Activated CD4-positive, alpha-beta T cell treated with anti-CD3 and anti-CD28 coated beads for 36 hours (primary cell): ENCODE results near the gene CAVIN1. TPM values are rescaled to one million over a fixed set of nuclear protein-coding genes. Genes with fewer than 3 reads are reported as not detected.

ENCODE experiments used
- ATAC-seq: fragments of 200-7000 bp; cut with Tn5 transposase; one replicate; pipeline ENCODE4 v1.10.0; 2021; ENCODE audit warnings: mild to moderate bottlenecking, moderate library complexity
- CTCF ChIA-PET: fragments of 350-600 bp; sonication (Branson Sonifier 250); formaldehyde crosslinking; loops from one replicate; lab custom pipeline; 2021; ENCODE audit warnings: antibody characterized with exemption; lab: Charles Lee
- POLR2A ChIA-PET: fragments of 350-600 bp; sonication (Branson Sonifier 250); formaldehyde crosslinking; loops from one replicate; lab custom pipeline; 2021; ENCODE audit warnings: antibody characterized with exemption, inconsistent platforms; lab: Charles Lee
- DNase-seq: peaks from one replicate; pipeline ENCODE4 v3.0.0-alpha.2; 2020
- H3K27ac Mint-ChIP-seq: one replicate; pipeline ENCODE4 v1.8.0; 2021; ENCODE audit warnings: mixed read lengths
- H3K27me3 Mint-ChIP-seq: one replicate; pipeline ENCODE4 v1.8.0; 2021; ENCODE audit warnings: mixed read lengths
- H3K36me3 Mint-ChIP-seq: one replicate; pipeline ENCODE4 v1.8.0; 2021; ENCODE audit warnings: low read depth, mixed read lengths
- H3K4me1 Mint-ChIP-seq: one replicate; pipeline ENCODE4 v1.8.0; 2021; ENCODE audit warnings: mixed read lengths
- H3K4me3 Mint-ChIP-seq: one replicate; pipeline ENCODE4 v1.8.0; 2021; ENCODE audit warnings: mild to moderate bottlenecking, moderate library complexity, mixed read lengths
- H3K9me3 Mint-ChIP-seq: one replicate; pipeline ENCODE4 v1.8.0; 2021; ENCODE audit warnings: low read depth, mixed read lengths
- intact Hi-C, 2 experiments: fragments of 100-400 bp; cut with DNase I in 1 of 2; cut with micrococcal nuclease in 1 of 2; formaldehyde crosslinking; loops; one replicate each; pipeline versions ENCODE4 v1.14.2 to v1.15.1; 2022 to 2024; cut with DNase I, micrococcal nuclease
- total RNA-seq, 2 experiments: library from RNA; stranded (reverse); gene quantifications; one replicate each; pipeline ENCODE4 v1.2.3, GENCODE V29; 2021

Gene CAVIN1
- total RNA-seq, 2 experiments from 2014 or later: 4.2 to 4.4 TPM

DNA sequence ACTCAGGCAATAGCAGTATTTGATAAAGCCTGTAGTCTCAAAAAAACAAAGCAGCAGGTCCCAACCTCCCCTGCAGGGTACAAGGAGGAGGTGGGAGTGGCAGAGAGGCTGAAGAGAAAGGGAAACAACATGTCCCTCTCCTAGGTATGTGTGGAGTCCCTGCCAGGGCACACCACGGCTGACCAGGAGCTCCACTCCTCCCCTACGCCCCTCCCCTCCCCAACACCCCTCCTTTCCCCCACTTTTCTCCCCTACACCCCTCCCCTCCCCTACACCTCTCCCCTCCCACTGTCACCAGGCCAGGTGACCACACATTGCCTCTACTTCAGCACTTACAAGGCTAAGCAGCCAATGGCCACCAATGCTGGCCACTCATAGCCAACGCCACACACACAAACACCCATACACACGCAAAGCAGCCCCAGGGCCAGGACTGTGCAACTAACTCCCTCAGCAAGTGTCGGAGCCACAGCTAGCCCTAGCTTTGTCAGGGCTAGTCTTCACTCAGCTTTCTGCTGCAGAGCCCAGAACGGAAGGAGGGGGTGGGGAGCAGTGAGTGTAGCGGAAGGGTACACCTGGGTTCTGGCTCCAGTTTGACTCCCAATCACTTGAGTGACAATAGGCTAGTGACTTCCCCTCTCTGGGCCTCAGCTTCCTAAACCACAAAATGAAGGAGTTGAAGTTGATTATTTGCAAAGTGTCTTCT, 8.2 kb downstream of the CAVIN1 start:
- Mint-ChIP-seq H3K27me3 (no peaks in the 10 kb centered on the region), H3K9me3 (no peaks in the 10 kb centered on the region), H3K36me3 (no peaks in the 10 kb centered on the region), H3K4me3 (peak overlapping the region; percentile 50), H3K4me1 (peaks cover 26% of the 10 kb centered on the region), H3K27ac (peak overlapping the region; percentile 55)
- ATAC-seq: peak; percentile 98
- peak; percentile 86 for DNase-seq
- ChIA-PET CTCF (interaction anchor here (0.5 to 2.9 kb wide), 14 partner anchors 9 to 192 kb away, joined by 3 to 21 read pairs (median 4); no protein-coding TSS in a partner anchor), POLR2A (interaction anchor here (0.6 to 0.8 kb wide), 4 partner anchors 8 to 106 kb away, joined by 3 to 4 read pairs (median 4); partner anchors contain the start of gene STAT3)
- intact Hi-C loops: no loop called here

- H3K4me3 Mint-ChIP-seq: no peak overlapping the region
- H3K27ac Mint-ChIP-seq: no peak overlapping the region
- DNase-seq: no peak
- no peaks in the 10 kb centered on the region for H3K36me3 Mint-ChIP-seq
- ChIA-PET POLR2A (interaction anchor here (0.6 kb wide), 1 partner anchor 21 kb away, joined by 3 read pairs; no protein-coding TSS in a partner anchor), CTCF (interaction anchor here (0.7 to 1.4 kb wide), 3 partner anchors 91 to 101 kb away, joined by 3 to 6 read pairs (median 4); no protein-coding TSS in a partner anchor)
- intact Hi-C loops: no loop called here
- no peaks in the 10 kb centered on the region for H3K9me3 Mint-ChIP-seq
- peaks cover 21% of the 10 kb centered on the region for H3K4me1 Mint-ChIP-seq
- ATAC-seq: no peak
- no peaks in the 10 kb centered on the region for H3K27me3 Mint-ChIP-seq
These were observed 9.5 kb downstream of the CAVIN1 start for GRCh38 chr17:42413464-42414040.

- no peak for ATAC-seq
These were observed 11.0 kb downstream of the CAVIN1 start for GRCh38 chr17:42411905-42412679.

DNA sequence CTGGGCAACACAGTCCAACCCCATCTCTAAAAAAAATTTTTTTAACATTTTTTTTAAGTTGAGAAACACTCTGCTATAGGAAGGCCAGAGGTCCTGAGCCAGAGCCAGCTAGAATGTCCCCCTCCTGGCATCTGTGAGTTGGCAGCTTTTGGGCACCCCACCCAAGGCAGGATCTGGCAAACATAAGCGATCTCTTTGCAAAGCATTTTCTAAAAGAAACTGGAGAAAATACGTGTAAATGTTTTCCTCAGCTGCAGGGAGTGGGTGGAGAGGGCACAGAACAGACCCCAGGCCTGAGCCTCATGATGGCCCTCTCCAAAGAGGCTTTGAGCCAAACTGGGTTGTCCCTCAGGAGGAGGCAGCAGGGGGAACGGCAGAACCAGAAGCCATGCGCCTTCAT, 11.7 kb downstream of the CAVIN1 start:
- DNase-seq (no peak), ATAC-seq (no peak)
- intact Hi-C loops: no loop called here
- ChIA-PET POLR2A (interaction anchor here (0.7 kb wide), 1 partner anchor 189 kb away, joined by 3 read pairs; no protein-coding TSS in a partner anchor), CTCF (interaction anchor here (0.6 to 2.1 kb wide), 7 partner anchors 9 to 230 kb away, joined by 3 to 5 read pairs (median 3); partner anchors contain the start of gene KCNH4)
- Mint-ChIP-seq H3K27me3 (no peaks in the 10 kb centered on the region), H3K36me3 (no peaks in the 10 kb centered on the region), H3K9me3 (no peaks in the 10 kb centered on the region), H3K4me3 (no peak overlapping the region), H3K27ac (no peak overlapping the region), H3K4me1 (peaks cover 31% of the 10 kb centered on the region)

More at GRCh38 chr17:42411905-42412679, 11.0 kb downstream of the CAVIN1 start:
- Mint-ChIP-seq H3K4me3 (no peak overlapping the region), H3K9me3 (no peaks in the 10 kb centered on the region), H3K27ac (no peak overlapping the region), H3K36me3 (no peaks in the 10 kb centered on the region), H3K4me1 (peaks cover 28% of the 10 kb centered on the region), H3K27me3 (no peaks in the 10 kb centered on the region)
- intact Hi-C loops: no loop called here
- CTCF ChIA-PET: interaction anchor here (0.7 to 2.1 kb wide), 3 partner anchors 8 to 143 kb away, joined by 3 to 4 read pairs (median 3); no protein-coding TSS in a partner anchor
- POLR2A ChIA-PET: interaction anchor here (0.7 kb wide), 1 partner anchor 190 kb away, joined by 3 read pairs; no protein-coding TSS in a partner anchor
- no peak for DNase-seq

DNA sequence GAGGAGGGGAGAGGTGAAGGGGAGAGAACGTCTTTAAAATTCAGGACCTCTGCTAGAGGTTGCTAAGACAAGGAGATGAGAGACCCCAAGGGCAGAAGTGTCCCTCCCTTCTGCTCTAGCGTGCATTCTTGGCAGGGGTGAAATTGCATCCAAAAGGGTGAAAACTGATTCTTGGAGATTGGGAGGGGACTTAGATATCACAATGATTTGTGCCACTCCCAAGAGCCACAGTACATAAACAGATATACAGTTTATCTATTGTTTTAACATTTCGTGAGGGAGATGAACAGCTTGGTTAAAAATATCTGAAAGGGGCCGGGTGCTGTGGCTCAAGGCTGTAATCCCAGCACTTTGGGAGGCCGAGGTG, 12.8 kb downstream of the CAVIN1 start:
- H3K4me1 Mint-ChIP-seq: peaks cover 26% of the 10 kb centered on the region
- H3K4me3 Mint-ChIP-seq: no peak overlapping the region
- H3K27ac Mint-ChIP-seq: no peak overlapping the region
- DNase-seq (no peak), ATAC-seq (no peak)
- POLR2A ChIA-PET: no interaction called here
- H3K9me3 Mint-ChIP-seq: no peaks in the 10 kb centered on the region
- H3K27me3 Mint-ChIP-seq: no peaks in the 10 kb centered on the region
- CTCF ChIA-PET: interaction anchor here (0.9 to 9.9 kb wide), 6 partner anchors 10 to 229 kb away, joined by 3 to 228 read pairs (median 4); partner anchors contain the start of gene KCNH4
- intact Hi-C loops: no loop called here
- H3K36me3 Mint-ChIP-seq: no peaks in the 10 kb centered on the region

DNA sequence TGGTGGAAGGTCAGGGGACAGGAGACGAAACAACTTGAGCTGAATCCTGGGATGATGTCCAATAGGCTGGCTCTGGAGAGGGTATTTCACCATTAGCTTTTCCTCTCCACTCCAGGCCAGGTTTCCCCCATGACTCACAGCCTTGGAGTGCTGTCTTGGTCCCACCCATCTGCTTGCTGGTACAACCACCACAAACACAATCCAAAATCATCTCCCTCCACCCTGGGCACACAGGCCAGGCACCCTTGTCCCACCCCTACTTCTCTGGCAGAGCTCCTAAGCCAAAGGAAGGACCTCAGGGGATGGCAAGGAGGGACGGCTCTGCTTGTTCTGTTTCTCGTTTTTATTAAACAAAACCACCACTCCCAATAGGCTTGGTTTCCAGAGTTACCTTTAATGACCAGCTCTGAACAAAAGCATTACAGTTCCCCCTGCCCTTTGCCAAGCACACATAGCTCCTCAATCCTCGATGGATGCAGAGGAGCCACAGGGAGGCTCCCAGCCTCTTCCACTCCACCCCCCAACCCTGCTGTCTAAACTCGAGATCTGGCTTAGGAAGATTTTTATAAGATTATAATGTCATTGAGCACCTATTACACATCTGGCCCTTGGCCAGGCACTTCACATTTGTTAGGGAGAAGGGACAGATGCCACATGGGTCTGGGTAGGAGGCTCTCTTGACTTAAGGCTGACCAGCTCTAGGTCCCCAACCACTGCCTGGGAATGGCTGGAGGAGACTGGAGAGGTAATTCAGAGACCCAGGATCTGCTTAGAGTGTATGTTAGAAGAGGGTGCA, 13.3 kb downstream of the CAVIN1 start:
- Mint-ChIP-seq H3K36me3 (no peaks in the 10 kb centered on the region), H3K27ac (no peak overlapping the region), H3K9me3 (no peaks in the 10 kb centered on the region), H3K4me3 (no peak overlapping the region), H3K4me1 (peaks cover 20% of the 10 kb centered on the region), H3K27me3 (no peaks in the 10 kb centered on the region)
- ChIA-PET CTCF (interaction anchor here (0.6 to 9.9 kb wide), 5 partner anchors 67 to 228 kb away, joined by 3 to 228 read pairs (median 4); partner anchors contain the start of gene KCNH4), POLR2A (interaction anchor here (0.5 to 0.6 kb wide), 2 partner anchors 159 to 588 kb away, joined by 3 to 6 read pairs; partner anchors contain the start of gene RPL27)
- no peak for DNase-seq
- no peak for ATAC-seq
- intact Hi-C loops: loop anchor here in 1 of 2 experiments (5.0 kb wide), 1 partner anchor 442 kb away; the partner anchor contains the start of gene CNP

DNA sequence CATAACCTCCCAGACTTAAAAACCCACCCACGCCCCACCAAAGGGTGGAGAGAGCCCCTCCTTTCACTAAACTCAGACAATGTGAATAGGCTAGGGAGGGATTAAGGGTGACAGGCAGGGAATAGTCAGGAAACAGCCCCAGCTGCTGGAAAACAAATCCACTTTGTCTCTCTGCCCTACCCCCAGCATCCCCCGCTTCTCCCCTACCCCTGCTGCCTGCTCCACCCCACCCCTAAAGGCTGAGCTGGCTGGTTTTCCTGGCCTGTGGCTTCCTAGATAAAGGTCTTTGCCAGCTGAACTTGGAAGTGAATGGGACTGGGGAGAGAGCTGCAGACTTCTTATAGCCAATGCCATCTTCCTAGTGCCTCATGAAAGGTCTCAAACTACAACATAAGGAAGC, 15.0 kb downstream of the CAVIN1 start:
- intact Hi-C loops: loop anchor here in 1 of 2 experiments (5.0 kb wide), 1 partner anchor 441 kb away; the partner anchor contains the start of gene CNP

DNA sequence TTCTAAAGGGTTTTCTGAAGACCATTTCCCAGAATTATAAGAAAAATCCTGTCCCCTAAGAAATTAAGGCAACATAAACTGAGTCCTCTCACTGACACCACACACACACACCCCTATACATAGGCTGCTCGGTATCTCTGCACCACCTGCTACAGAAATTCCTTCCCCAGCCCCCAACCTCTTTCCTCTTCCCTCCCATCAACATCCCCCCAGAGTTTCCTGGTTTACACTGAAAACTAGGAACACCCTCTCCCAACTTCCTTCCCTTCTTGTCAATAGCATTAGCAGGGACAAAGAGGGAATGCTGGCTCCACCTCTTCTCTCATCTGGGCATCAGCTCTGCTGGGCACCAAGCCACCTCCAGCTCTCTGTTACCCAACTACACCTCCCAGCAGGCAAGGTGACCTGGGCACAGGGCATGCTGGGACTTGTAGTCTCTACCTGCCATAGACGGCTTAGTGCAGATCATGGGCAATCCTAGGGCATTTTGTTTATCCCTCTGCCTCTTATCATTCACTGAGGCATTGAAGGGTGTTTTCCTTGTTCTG, 15.7 kb downstream of the CAVIN1 start:
- H3K4me3 Mint-ChIP-seq: peak overlapping the region; percentile 21
- intact Hi-C loops: loop anchor here (1.0 to 5.0 kb wide), 4 partner anchors 95 to 440 kb away; partner anchors contain the start of genes CNP (in 1 of the 2) and KAT2A (in 1 of the 2)
- ATAC-seq: peak; percentile 89
- peaks cover 19% of the 10 kb centered on the region for H3K4me1 Mint-ChIP-seq
- ChIA-PET POLR2A (interaction anchor here (0.6 to 1.4 kb wide), 5 partner anchors 8 to 111 kb away, joined by 3 to 5 read pairs (median 4); partner anchors contain the start of gene STAT3), CTCF (interaction anchor here (0.6 to 9.9 kb wide), 15 partner anchors 8 to 251 kb away, joined by 3 to 228 read pairs (median 7); partner anchors contain the start of genes CAVIN1, GHDC and STAT3)
- no peaks in the 10 kb centered on the region for H3K9me3 Mint-ChIP-seq
- no peaks in the 10 kb centered on the region for H3K27me3 Mint-ChIP-seq
- H3K36me3 Mint-ChIP-seq: no peaks in the 10 kb centered on the region
- DNase-seq: peak; percentile 78
- peak overlapping the region; percentile 67 for H3K27ac Mint-ChIP-seq

More for the DNA sequence above, 15.0 kb downstream of the CAVIN1 start:
- ATAC-seq (no peak), DNase-seq (no peak)
- H3K9me3 Mint-ChIP-seq: no peaks in the 10 kb centered on the region
- H3K27me3 Mint-ChIP-seq: no peaks in the 10 kb centered on the region
- no peaks in the 10 kb centered on the region for H3K36me3 Mint-ChIP-seq
- ChIA-PET CTCF (interaction anchor here (0.7 to 9.9 kb wide), 8 partner anchors 9 to 186 kb away, joined by 3 to 228 read pairs (median 22); partner anchors contain the start of gene STAT3), POLR2A (interaction anchor here (0.7 to 1.0 kb wide), 3 partner anchors 15 to 111 kb away, joined by 3 read pairs; partner anchors contain the start of gene CAVIN1)
- H3K4me3 Mint-ChIP-seq: no peak overlapping the region
- H3K4me1 Mint-ChIP-seq: peaks cover 18% of the 10 kb centered on the region
- no peak overlapping the region for H3K27ac Mint-ChIP-seq

DNA sequence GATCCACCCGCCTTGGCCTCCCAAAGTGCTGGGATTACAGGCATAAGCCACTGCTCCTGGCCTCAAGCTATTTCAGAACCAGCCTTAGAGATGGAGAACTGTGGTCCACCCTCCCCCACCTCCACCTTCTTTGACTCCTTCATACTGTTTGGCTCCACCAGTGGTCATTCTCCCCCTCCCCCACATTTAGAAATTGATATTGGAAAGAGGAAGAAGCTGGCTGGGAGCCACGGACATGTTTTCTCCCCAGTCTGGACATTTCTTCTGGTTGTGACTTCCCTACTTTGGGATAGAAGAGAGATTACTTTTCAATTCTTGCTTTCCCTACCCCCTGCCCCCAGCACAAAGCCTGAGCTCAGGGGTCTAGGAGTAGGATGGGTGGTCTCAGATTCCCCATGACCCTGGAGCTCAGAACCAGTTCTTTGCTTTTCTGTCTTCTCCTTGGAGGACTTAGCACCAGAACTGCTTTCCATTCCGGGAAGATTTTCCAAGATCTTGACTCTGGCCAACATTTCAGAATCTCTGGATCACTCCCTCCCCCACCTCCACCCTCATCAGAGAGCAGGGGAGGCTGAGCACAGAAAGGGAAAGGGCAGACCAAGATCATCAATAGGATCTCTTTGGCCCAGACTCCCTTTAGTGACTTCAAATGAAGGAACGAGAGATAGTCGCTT, 16.3 kb downstream of the CAVIN1 start:
- POLR2A ChIA-PET: interaction anchor here (0.6 to 1.4 kb wide), 6 partner anchors 9 to 121 kb away, joined by 3 to 5 read pairs (median 4); partner anchors contain the start of gene STAT3
- no peak for ATAC-seq
- CTCF ChIA-PET: interaction anchor here (0.6 to 9.9 kb wide), 26 partner anchors 9 to 251 kb away, joined by 3 to 228 read pairs (median 4); partner anchors contain the start of genes CAVIN1, GHDC and STAT3
- Mint-ChIP-seq H3K9me3 (no peaks in the 10 kb centered on the region), H3K4me3 (no peak overlapping the region), H3K27me3 (no peaks in the 10 kb centered on the region), H3K36me3 (no peaks in the 10 kb centered on the region), H3K27ac (no peak overlapping the region), H3K4me1 (peaks cover 19% of the 10 kb centered on the region)
- no peak for DNase-seq
- intact Hi-C loops: loop anchor here (1.0 to 5.0 kb wide), 9 partner anchors 84 to 439 kb away; partner anchors contain the start of genes CNP (in 1 of the 2) and KAT2A (in 1 of the 2)
